Measurements from ENCODE around the gene CRNKL1.

CRNKL1 gene

DNA sequence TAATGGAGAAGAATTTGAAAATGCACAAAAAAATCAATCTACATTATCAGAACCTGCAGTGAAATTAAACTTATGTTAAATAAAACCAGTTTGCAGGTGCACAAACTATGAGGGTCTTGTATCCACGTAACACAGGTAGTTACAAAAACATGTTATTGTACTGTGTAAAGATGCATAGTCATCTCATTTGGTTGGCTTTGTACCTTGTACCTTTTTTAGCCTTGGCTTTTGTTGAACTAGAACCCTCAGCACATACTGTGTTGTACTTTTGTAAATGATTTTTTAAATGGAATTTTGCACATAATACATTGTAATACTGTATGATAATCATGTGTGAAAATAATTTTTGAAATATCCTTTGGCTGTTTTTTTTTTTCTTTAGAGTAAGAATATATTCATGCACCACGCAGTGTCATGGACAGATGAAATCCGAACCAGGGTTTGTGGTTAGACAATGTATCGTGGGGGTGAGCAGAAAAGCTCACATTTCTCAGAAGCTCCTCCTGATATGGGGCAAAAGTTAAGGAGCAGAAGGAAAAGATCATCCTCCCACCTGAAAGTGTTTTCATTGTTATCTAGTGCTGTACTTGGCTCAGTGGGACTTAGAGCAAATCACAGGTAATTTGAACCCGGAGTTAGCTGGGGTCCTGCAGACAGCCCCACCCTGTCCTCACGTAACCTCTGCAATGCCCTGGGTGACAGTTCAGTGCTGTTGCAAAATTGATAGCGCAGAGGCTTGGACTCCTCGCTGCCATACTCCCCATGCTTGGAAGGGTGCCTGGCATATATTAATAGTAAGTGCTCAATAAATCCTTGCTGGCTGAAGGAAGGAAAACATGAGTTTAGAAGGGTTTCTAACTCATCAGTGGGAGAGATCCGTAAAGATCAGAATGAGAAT is 49.9 kb downstream of the CRNKL1 start:
- H3K27ac Mint-ChIP-seq, result peak overlapping the region in 1 of 2 donors; percentile 59
- no peaks in the 10 kb centered on the region for H3K9me3 Mint-ChIP-seq
- peaks cover 33% of the 10 kb centered on the region for H3K4me1 Mint-ChIP-seq
- peak overlapping the region; percentile 76 for H3K4me3 Mint-ChIP-seq
- ATAC-seq, result no peak
- no peak for DNase-seq
- peaks cover 39% of the 10 kb centered on the region for H3K27me3 Mint-ChIP-seq

DNA sequence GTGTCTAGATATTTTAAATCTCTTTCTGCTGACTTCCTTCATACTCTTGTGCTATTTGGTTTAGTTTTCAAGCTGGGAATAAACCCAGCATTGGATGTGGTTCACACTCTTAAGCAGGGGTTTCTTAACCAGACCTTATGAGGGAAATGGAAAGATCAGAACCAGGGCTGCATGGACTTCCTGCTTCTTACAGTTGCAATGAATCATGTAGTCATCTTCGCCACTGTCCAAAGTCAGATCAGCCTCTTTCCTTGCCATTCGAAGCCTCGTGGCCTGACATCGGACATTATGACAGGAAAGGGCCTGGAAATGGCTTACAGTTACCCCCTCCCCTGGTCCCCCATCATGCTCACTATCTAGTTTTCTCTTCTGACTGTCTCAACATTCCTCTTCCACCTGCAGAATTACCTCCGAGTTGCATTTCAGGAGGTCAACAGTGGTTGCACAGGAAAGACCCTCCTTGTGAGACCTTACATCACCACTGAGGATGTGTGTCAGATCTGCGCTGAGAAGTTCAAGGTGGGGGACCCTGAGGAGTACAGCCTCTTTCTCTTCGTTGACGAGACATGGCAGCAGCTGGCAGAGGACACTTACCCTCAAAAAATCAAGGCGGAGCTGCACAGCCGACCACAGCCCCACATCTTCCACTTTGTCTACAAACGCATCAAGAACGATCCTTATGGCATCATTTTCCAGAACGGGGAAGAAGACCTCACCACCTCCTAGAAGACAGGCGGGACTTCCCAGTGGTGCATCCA is 51.9 kb downstream of the CRNKL1 start:
- no peak for ATAC-seq

DNA sequence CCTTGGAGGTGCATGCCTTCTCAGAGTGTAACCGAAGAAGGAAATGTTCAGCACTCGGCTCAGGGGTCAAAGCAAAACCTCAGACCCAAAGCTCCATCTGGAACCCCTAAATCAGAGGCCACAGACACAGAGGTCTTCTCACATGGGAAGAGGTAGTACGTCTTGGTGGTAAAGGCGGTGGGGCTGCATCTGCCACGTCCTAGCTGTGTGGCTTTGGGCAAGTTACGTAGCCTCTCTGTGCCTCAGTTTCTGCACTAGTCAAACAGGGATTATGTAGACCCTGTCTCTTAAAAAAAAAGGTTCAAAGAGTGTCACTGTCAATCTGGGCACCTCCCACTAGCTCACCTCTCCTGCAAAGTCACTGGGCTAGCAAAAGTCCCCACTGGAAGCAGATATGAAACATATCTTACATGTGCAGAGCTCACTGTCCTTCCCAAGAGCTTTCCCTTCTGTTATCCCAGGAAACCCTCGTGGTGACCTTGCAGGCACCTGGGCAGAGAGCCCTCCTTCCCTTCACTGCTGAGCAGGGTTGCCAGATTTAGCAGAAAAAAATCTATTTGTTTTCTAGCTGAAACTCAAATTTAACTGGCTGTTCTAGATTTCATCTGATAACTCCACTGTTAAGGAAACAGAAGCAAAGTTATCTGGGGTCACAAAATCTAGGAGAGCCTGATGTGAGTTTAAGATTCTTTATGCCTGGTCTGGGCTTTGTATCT is 53.1 kb downstream of the CRNKL1 start:
- H3K4me3 Mint-ChIP-seq, result no peak overlapping the region
- H3K4me1 Mint-ChIP-seq, result peaks cover 30% of the 10 kb centered on the region
- no peaks in the 10 kb centered on the region for H3K9me3 Mint-ChIP-seq
- ATAC-seq (no peak), DNase-seq (no peak)
- H3K27me3 Mint-ChIP-seq, result peaks cover 38% of the 10 kb centered on the region
- no peak overlapping the region for H3K27ac Mint-ChIP-seq

More for the DNA sequence above, 51.9 kb downstream of the CRNKL1 start:
- no peak overlapping the region for H3K27ac Mint-ChIP-seq
- peaks cover 39% of the 10 kb centered on the region for H3K27me3 Mint-ChIP-seq
- peaks cover 33% of the 10 kb centered on the region for H3K4me1 Mint-ChIP-seq
- no peaks in the 10 kb centered on the region for H3K9me3 Mint-ChIP-seq
- no peak overlapping the region for H3K4me3 Mint-ChIP-seq
- no peak for DNase-seq

DNA sequence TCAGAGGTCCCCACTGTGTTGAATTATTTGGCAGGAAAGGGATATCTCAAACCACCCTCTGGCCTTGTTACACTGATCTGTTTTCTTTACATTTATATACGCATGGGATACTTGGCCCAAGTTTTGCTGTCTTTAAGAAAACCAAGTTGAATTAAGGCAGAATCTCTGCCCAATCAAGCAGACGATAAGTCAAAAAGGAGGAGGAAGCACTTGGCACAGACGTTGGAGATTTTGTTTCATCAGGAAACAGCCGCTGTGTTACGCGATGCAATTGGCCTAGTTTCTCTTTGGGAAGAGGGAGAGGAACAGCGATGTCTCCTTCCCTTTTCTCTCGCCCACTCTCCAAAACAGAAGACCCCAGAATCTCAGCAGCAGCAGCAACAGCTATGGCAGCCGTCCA is 55.3 kb downstream of the CRNKL1 start:
- Mint-ChIP-seq H3K27me3 (peaks cover 19% of the 10 kb centered on the region), H3K4me1 (peaks cover 12% of the 10 kb centered on the region), H3K27ac (no peak overlapping the region), H3K9me3 (no peaks in the 10 kb centered on the region), H3K4me3 (no peak overlapping the region)
- ATAC-seq (no peak), DNase-seq (no peak)

DNA sequence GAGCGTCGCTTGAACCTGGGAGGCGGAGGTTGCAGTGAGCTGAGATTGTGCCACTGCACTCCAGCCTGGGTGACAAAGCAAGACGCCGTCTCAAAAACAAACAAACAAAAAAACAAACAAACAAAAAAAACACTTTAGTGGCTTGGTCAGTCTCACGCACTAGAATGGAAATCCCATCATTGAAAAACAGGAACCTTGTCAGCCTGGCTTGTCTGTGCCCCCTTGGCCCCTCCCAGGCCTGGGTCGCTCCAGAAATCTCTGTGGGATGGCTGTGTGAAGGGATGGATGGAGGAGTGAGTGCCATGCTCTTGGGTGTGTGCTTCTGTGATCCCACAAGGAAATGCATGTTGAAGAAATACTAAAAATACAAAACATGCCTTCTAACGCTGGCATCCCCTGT is 56.0 kb downstream of the CRNKL1 start:
- Mint-ChIP-seq H3K27ac (no peak overlapping the region), H3K4me3 (no peak overlapping the region), H3K27me3 (peaks cover 19% of the 10 kb centered on the region), H3K9me3 (no peaks in the 10 kb centered on the region), H3K4me1 (peaks cover 12% of the 10 kb centered on the region)
- ATAC-seq, result no peak
- no peak for DNase-seq

DNA sequence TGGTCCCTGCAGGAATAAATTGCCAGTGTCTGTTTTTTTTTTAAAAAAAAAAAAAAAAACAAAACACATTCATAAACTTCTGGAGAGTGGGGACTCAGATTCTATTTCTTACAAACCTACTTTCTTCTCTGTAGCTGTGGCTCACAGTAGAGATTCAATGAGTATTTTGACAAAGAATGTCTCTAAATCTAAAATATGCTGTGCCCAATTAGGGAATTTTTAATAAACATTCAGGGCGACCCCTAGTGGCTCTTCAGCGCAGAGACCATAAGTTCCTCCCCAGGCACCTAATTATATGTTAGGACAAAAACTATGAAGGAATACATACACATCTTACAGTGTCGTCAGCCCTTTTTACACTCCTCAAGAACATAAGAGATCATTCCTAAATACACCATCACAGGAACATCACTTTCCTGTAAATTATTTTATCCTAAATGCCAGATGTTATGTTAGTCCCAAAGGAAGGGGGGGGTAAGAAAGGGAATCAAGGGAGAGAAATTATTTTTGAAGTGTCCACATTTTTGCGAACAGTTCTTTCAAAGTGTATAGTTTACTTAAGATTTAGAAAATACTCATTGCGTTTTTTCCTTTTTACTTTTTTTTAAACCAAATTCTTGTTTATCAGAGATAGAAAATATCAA is 56.9 kb downstream of the CRNKL1 start:
- peaks cover 8% of the 10 kb centered on the region for H3K4me1 Mint-ChIP-seq
- peak; percentile 20 to 21 for DNase-seq
- no peak overlapping the region for H3K27ac Mint-ChIP-seq
- peak; percentile 43 for ATAC-seq
- H3K9me3 Mint-ChIP-seq, result no peaks in the 10 kb centered on the region
- H3K27me3 Mint-ChIP-seq, result peaks cover 12% of the 10 kb centered on the region
- H3K4me3 Mint-ChIP-seq, result no peak overlapping the region

DNA sequence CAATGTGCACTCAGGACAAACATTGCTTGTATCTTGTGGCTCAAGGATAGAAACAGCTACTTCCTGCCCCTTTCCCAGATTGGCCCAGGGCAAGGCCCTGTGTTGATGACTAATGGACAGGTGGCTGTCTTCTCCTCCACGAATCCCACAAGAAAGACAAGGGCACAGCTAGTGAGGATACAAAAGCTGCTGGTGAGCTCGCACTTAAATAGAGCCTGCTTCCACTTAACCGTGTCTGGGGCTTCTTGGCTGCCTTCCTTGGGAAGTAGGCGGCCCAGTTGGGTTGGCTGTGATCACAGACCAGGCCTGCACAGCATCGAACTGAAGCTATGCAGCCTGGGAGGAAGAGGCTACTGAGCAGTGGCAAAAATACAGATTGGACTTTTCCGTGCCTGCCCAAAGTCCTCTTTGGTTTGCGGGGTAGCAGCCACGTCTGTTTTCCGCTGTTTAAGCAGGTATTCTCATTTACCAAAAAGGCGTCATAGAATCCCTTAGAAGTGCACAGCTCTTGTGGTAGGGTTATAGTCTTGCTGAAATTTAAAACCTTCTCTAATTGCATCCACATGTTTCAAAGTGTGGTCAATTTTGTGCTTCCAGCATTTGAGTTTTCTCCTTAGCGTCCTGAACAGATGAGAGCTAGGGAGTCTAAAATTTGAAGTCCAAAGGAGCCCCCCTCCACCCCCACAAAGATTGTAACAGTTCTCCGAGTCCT is 58.2 kb downstream of the CRNKL1 start:
- Mint-ChIP-seq H3K4me1 (no peaks in the 10 kb centered on the region), H3K4me3 (no peak overlapping the region), H3K27ac (peak overlapping the region in 1 of 2 donors; percentile 2), H3K9me3 (no peaks in the 10 kb centered on the region), H3K27me3 (peaks cover 6% of the 10 kb centered on the region)
- DNase-seq (no peak), ATAC-seq (no peak)

DNA sequence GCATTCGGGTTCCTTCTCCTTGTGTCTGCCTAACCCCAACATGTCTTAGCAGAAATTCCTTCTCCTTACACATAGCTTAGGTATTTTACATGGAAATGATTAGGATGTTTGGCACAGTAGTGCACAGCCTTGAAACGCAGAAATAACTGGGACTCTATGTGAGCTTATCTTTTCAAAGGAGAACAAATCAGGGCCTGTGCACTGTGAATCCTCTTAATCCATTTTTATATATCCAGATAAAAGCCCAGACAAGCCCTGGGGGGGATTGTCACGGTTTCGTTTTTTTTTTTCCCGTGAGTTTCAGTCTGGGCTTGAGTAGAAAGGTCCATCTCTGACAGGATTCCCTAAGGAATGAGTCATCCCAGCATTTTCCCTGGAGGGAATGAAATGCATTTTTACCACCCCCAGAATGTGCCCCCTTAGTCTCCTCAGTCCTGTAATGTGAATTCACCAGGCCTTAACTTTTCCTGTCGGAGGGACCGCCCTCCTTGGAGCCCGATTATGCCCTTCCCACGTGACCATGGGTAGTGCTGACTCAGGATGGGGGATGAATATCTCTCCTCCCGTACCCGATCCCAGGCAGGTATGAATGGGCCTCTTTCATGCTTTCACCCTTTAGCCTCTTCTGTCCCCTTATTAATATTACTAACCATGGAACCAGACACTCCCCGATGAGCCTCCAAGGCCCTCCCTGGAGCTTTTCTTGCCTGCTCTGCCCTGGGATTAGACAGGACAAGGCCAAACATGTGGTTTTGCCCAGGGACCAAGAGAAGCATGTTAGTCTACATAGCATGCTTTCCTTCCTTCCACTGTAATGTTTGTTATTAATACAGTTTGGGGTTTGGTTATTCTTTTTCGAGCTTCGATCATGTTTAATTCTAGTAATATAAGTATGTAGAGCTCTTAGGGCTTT is 59.0 kb downstream of the CRNKL1 start:
- Mint-ChIP-seq H3K9me3 (no peaks in the 10 kb centered on the region), H3K27me3 (no peaks in the 10 kb centered on the region), H3K4me1 (no peaks in the 10 kb centered on the region), H3K4me3 (no peak overlapping the region), H3K27ac (no peak overlapping the region)
- no peak for ATAC-seq
- no peak for DNase-seq

DNA sequence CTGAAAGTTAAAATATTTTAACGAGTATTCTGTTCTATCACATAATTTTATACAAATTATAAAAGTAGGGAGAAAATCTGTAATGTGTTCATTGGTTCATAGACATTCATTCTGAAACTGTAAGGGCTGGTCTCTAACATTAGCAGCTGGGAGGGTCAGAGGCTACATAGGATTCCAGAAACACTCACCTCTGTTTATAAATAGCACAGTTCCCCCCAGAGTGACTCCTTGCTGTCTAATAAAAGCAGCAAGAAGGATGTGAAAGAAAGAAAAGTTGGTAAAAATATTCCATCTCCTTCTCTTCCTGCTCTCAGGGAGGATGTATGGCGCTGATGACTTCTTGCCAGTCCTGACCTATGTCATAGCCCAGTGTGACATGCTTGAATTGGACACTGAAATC is 60.4 kb downstream of the CRNKL1 start:
- Mint-ChIP-seq H3K4me3 (no peak overlapping the region), H3K27me3 (peaks cover 3% of the 10 kb centered on the region), H3K27ac (no peak overlapping the region), H3K4me1 (no peaks in the 10 kb centered on the region), H3K9me3 (no peaks in the 10 kb centered on the region)
- no peak for ATAC-seq
- no peak for DNase-seq

DNA sequence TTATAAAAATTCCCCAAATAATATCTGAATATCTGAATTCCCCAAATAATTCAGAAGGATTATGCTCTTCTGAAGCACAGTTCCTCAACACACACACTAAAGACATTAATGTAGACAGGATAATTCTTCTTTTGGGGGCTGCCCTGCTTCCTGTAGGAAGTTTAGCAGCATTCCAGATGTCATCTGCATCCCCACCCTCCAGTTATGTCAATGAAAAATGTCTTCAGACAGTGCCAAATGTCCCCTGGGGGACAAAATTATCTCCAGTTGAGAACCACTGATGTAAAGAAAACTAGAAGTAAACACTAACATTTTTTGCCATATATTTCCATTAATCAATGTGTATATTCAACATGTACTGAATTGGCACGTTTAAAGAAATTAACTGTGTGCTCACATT is 61.0 kb downstream of the CRNKL1 start:
- DNase-seq (no peak), ATAC-seq (no peak)
- peaks cover 8% of the 10 kb centered on the region for H3K27me3 Mint-ChIP-seq
- no peaks in the 10 kb centered on the region for H3K9me3 Mint-ChIP-seq
- H3K4me3 Mint-ChIP-seq, result no peak overlapping the region
- no peaks in the 10 kb centered on the region for H3K4me1 Mint-ChIP-seq
- H3K27ac Mint-ChIP-seq, result no peak overlapping the region

DNA sequence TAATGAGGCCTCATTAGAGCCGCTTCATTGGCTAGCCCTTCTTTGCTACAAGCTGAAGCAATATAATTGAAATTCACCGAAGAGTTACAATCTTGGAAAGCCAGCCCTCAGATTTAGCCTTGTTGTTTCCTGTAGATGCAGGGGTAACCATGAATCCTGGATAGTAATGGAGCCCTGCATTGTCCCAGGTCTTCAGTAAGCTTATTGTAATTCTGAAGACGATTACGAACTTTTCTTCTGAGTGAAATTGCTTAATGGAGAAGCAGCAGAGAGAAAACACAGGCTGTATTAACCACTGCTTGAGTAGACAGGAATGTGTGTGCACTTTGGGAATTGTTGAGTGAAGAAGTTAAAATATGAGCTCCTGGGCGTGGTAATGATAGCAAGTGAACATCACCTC is 61.4 kb downstream of the CRNKL1 start:
- no peaks in the 10 kb centered on the region for H3K9me3 Mint-ChIP-seq
- H3K27ac Mint-ChIP-seq, result no peak overlapping the region
- H3K4me1 Mint-ChIP-seq, result no peaks in the 10 kb centered on the region
- no peak overlapping the region for H3K4me3 Mint-ChIP-seq
- ATAC-seq, result no peak
- no peak for DNase-seq
- H3K27me3 Mint-ChIP-seq, result peaks cover 8% of the 10 kb centered on the region

DNA sequence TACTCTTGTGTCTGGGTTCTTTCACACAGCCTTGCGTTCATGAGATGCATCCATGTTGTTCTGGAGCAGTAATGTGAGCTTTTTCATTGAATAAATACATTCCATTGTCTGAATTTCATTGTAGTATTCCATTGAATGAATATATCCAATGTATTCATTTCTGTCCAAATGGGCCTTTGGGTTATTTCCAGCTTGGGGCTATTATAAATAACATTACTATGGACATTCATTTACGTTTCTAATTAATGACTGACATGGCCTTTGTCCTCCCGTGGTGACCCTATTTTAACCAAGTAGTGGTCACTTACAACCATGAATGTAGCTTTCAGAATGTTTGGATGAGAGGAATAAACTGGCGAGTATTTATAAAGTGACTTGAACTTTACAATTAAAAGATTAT is 65.2 kb downstream of the CRNKL1 start:
- Mint-ChIP-seq H3K4me1 (no peaks in the 10 kb centered on the region), H3K9me3 (no peaks in the 10 kb centered on the region), H3K27me3 (peaks cover 8% of the 10 kb centered on the region), H3K4me3 (no peak overlapping the region), H3K27ac (no peak overlapping the region)
- DNase-seq, result no peak
- ATAC-seq, result no peak

DNA sequence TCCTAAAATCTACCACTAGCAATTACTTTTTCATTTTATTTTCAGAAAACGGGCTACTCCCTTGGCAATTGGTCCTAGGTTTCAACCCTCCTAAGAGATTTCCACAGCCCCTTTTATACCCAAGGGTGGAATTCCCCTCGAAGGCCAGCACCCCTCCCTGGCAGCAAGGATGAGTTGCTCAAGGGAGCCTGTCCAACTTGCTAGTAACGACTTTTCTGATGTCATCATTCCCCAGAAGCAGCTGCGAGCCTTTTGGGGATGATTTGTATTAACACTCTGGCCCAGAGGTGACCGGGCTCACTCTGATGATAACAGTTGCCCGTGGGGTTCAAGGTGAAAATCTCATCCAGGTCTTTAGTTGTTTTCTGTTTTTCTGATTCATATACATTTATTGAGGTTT is 65.8 kb downstream of the CRNKL1 start:
- Mint-ChIP-seq H3K27me3 (peaks cover 8% of the 10 kb centered on the region), H3K4me3 (no peak overlapping the region), H3K27ac (no peak overlapping the region), H3K4me1 (no peaks in the 10 kb centered on the region), H3K9me3 (no peaks in the 10 kb centered on the region)
- ATAC-seq (no peak), DNase-seq (no peak)
